Stimulated activated naive CD4-positive, alpha-beta T cell treated with Interleukin-2 at 50 U/mL for 16 hours (primary cell): ENCODE measurements around the gene ATP13A1.
A peak's percentile ranks its signal among the peaks of the same experiment; 100 is the strongest.

Experiments
- DNase-seq: peaks from one replicate; lab custom pipeline; 2025; lab: John Stamatoyannopoulos, UW

ATP13A1 gene

DNA sequence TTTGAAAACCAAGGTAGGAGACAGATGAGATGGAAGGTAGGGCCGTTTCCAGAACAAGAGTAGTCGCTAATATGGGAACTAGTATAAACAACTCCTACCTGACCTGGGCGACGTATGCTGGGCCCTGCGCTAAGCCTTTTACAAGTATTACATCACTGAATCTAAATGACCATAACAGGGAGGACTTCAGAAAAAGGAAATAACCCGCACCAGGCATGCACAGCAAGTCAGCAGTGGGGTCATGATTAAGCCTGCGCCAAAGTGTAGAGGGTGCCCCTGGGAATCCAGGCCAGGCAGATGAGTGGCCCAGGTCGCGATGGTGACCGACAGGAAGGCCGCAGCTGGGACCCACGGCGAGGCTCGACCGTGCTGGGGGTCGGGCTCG lies 613 bp downstream of the ATP13A1 start:
- DNase-seq: no peak

DNA sequence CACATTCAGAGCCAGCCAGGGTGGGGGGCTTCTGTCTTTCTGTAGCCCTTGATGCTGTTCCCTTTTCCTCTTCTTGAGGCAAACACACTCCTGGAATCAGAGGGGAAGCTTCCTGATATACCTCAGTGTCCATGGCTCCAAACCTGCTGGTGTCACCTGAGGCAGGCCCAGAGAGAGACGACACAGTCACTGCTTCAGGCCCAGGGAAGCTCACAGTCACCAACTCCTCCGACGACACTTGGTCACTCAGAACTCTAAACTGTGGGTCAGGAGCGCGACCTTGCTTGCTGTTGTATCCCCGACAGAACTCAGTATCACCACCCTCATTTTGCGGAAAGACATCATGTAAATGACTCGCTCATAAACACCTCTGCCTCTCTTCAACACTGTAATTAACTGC lies 1.1 kb downstream of the ATP13A1 start:
- no peak for DNase-seq

GRCh38 chr19:19661675-19662251 lies 1.7 kb downstream of the ATP13A1 start:
- peak; percentile 33 for DNase-seq

DNA sequence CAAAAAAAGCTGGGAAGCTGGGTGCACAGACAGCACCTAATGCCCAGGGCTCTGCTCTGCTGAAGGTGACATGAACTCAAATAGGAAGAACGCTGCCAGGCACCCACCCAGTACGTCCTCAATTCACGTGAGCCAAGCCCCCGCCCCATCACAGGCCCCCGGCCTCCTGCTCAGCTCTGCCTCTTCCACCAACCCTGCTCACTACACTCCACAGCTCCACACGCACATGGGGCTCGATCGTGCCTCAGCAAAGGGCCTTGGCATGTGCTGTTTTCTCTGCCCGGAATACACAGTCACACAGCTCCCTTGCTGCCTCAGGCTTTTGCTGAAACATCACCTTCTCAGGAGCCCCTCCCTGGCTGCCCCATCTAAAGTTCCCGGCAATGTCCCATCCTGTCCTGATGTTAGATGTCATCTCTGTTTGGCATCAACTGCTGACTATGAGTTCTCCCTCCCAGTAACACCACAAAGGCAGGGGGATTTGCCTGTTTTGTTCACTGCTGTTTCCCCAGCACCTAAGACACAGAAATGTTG lies 2.3 kb downstream of the ATP13A1 start:
- no peak for DNase-seq

DNA sequence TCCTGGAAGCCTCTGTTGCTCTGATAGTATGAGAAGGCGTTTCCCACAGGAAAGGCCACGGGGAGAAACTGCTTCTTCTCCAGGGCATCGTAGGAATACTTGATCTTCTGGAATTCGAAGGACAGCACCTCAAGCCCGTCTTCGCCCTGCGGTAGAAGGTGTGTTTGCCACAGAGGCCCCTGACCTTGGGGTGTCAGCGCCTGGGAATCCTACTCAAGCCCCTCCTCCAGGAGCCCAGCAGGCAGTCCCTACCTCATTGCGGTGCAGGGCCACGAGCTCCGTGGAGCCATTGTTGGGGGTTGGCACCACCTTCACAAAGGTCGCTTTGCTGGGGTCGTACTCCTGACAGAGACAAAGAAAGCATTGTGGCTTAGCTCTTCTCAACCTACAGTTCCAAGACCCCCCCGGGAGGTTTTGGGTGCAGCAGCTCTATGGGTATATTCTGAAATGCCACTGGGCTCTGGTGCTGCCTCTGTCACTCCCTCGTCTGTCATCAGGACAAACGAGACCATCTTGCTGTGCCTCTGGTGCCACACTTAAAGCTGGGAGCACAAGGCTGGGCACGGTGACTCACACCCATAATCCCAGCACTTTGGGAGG lies 3.7 kb downstream of the ATP13A1 start:
- no peak for DNase-seq

GRCh38 chr19:19657397-19657783 lies 6.1 kb downstream of the ATP13A1 start:
- DNase-seq: no peak

GRCh38 chr19:19656451-19657396 lies 6.8 kb downstream of the ATP13A1 start:
- no peak for DNase-seq

DNA sequence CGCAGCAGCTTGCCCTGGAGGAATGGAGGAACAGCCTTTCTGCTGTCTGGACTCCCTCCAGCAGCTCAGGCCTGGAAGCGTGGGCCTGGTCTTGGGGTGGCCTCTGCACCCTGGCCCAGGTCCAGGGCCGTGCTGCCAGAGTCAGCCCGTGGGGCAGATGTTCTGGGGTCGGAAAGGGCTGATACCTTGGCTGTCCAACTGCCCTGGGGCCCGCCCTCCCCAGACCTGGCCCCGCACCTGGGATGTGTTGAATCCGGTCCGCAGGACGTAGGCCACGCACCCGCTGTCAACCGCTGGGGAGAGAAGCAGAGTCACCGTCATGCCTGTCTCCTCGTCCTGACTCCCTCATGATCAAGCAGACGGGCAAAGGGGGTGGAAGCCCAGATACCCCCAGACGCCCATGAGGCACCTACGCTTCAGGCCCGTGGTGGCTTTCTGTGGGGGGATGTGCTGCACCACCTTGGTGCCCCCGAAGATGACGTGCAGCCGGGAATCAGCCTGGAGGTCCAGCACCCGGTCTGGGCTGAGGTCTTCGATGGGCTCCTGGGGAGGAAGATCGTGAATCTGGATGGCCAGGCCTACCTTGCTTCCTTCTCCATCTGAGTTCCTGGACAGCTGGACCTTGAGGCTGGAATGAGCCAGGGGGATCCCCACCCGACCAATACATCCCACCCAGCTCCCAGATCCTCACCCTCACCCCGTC lies 7.7 kb downstream of the ATP13A1 start:
- DNase-seq: no peak

- no peak for DNase-seq
Measured at GRCh38 chr19:19655051-19655594, 8.4 kb downstream of the ATP13A1 start.

DNA sequence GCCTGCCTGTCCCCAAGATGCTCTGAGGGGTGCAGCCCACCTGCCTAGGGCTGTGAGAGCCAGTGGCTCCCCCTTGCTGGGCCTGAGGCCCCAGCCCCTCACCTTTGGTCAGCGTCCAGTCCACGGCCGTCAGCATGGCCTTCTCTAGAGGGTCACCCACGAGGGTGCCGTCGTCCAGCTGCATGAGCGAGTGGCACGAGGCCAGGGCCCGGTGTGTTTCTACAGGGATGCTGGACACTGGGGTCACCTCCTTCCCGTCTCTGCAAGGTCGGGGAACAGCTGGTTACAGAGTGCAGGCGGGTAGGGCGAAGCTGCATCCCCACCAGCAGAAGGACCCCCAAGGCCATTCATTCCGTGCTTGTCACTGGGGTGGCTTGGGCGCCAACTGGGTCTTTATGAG lies 9.0 kb downstream of the ATP13A1 start:
- DNase-seq: no peak

DNA sequence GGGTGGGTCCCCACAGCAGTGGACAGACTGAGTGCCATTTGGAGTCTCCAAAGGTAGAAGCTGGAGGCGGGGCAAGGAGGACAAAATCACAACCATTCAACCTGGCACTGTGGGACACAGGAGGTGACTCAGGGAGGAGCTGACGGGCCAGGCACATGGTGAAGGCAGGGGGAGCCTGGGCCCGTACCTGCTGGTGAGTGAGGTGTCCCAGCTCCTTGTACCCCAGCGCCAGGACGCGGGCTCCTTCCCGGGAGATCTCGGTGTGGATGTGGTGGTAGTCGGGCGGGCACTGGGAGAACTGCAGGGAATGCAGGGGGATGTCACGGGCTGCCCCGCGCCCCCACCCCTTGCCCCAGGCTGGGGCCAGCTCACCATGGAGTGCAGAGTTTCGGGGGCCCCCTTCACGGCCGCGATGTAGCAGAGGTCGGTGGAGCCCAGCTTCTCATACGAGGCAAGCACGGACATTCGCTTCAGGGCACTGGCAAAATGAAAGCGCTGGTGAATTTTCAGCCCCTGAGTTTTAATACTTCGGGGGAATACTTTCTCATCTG lies 9.8 kb downstream of the ATP13A1 start:
- DNase-seq: no peak

DNA sequence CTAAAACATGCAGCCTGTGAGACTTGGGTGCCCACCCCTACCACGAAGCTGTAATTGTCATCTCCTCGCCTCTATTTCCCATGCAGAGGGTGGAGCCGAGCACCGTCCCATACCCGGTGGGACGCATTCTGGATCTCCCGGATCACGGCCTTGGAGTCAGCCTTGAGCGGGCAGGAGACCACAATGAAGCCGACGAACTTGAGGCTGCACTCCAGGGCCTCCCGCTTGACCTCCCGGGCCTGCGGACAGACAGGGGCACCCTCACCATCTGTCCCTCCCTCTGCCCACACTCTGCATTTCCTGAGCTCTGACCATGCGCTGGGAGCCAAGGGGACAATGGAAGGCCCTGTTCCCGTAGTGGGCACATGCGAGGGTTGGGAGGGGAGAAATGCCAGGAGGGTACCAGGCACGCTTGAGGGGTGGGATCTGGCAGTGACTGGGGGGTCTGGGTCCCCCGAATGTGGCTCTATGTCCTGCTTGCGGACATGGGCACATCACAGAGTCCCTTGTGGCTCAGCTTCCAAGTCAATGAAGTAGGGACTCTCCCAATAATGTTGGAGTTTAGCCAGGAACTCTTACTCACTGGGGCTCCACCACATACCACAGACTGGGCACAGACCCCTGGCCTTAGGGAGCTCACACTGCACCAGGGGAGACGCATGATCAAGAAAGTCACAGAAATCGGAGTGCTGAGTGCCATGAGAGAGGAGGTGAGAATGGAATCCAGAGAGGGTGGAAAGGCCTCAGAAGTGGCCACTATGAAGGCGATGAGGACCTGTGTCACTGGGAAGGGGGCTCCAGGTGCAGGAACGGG lies 10.8 kb downstream of the ATP13A1 start:
- no peak for DNase-seq

DNA sequence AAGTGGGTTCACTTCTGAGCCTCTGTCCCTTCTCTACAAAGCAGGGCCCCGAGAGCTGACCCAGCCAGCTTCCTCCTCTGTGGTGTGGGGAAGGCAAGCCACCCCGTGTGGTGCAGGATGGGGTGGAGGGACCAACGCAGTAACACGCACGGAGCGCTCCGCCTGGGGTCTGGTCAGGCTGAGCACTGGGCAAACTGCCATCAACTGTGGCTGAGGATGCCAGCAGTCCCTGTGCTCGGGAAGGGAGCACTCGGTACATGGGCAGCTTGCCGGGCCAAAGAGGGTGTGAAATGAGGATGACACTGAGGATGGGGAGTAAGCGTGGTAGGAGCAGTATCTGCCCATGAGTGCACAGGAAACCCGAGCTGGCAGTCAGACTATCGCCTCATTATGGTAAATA lies 12.4 kb downstream of the ATP13A1 start:
- DNase-seq: no peak

DNA sequence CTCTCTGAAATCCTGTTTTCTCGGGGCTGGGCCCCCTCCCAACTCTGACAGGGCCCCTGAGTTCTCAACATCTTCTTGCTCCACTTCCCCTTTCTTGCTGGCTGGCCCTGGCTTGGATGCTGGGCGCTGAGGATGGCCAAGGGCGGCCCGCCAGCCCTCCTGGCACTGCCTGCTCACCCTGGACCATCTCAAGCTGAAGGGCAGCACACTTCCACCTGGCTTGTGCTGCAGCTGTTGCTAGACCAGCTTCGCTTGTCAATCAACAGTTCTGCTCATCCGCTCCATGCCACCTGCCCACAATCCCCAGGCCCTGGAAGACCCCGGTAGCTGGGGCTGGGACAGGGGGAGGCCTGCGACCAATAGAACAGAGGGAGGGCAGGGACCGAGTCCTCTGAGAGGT lies 13.1 kb downstream of the ATP13A1 start:
- DNase-seq: no peak

- no peak for DNase-seq
Measured at GRCh38 chr19:19649580-19649995, 13.9 kb downstream of the ATP13A1 start.

DNA sequence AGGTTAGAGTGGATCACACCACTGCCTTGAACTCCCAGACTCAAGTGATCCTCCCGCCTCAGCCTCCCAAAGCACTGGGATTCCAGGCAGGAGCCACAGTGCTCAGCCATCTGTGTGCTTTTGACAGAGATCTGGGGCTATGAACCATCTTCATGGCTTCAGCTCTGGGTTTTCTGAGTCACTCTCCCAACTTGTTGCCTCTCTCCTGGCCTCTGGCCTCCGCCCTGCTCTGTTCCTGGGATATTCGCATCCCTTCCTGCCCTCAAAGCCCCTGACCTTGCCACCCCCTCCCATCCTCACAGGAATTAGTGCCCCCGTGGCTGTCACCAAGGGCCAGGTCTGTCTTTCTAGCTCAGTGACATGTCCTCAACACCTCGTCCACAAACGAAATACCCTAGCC lies 14.3 kb downstream of the ATP13A1 start:
- no peak for DNase-seq

- DNase-seq: no peak
Measured at GRCh38 chr19:19647037-19647835, 16.2 kb downstream of the ATP13A1 start.

- DNase-seq: no peak
Measured at GRCh38 chr19:19645233-19645870, 18.1 kb downstream of the ATP13A1 start.

DNA sequence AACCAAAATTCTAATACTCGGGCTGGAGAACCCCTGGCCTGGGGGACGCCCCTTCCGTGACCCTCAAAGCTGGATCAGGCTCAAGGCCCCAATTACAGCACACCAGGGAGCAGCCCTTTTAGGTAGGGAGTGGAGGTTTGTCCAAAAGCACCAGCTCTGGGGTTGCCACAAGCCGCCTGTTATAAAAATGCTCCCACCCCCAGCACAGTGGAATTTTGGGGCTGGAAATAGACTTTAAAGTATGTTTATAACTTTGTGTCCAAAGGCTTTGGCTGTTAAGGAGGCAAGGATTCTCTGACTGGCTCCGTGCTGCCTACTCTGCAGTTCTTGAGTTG lies 19.5 kb downstream of the ATP13A1 start:
- no peak for DNase-seq
